SJCRH30 (cell line): ENCODE data around the gene C12orf75. TPM values are rescaled to one million over a fixed set of nuclear protein-coding genes. Genes with fewer than 3 reads are reported as not detected.

Experiments
- DNase-seq, 2 experiments: peaks; one replicate each; pipeline ENCODE4 v3.0.0-alpha.2; 2015 to 2020
- H3K27ac ChIP-seq: fragments of 250-450 bp; sonication (Bioruptor Pico); 2 replicates; pipeline ENCODE4 v1.5.1; 2020; ENCODE audit warnings: mild to moderate bottlenecking, moderate library complexity
- H3K27me3 ChIP-seq: fragments of 250-450 bp; sonication (Bioruptor Pico); 2 replicates; pipeline ENCODE4 v1.5.1; 2020; ENCODE audit warnings: mild to moderate bottlenecking, moderate library complexity
- H3K36me3 ChIP-seq: fragments of 250-450 bp; sonication (Bioruptor Pico); 2 replicates; pipeline ENCODE4 v1.5.1; 2020; ENCODE audit warnings: mild to moderate bottlenecking, moderate library complexity
- H3K4me1 ChIP-seq: fragments of 250-450 bp; sonication (Bioruptor Pico); 2 replicates; pipeline ENCODE4 v1.5.1; 2020; ENCODE audit warnings: mild to moderate bottlenecking, moderate library complexity
- H3K4me3 ChIP-seq: fragments of 250-450 bp; sonication (Bioruptor Pico); 2 replicates; pipeline ENCODE4 v1.5.1; 2020; ENCODE audit warnings: mild to moderate bottlenecking, moderate library complexity
- H3K9me3 ChIP-seq: fragments of 250-450 bp; sonication (Bioruptor Pico); replicated peaks from 2 replicates; pipeline ENCODE4 v1.5.1; 2020; ENCODE audit warnings: mild to moderate bottlenecking, moderate library complexity
- total RNA-seq: library from RNA; depleted of rRNA; stranded (reverse); fragments of >200 nt; shearing (Covaris generic); gene quantifications from 2 replicates; pipeline ENCODE4 v1.2.3, GENCODE V29; 2014

The C12orf75 gene
- total RNA-seq, 1 experiment from 2014 or later, result 36.2 TPM

DNA sequence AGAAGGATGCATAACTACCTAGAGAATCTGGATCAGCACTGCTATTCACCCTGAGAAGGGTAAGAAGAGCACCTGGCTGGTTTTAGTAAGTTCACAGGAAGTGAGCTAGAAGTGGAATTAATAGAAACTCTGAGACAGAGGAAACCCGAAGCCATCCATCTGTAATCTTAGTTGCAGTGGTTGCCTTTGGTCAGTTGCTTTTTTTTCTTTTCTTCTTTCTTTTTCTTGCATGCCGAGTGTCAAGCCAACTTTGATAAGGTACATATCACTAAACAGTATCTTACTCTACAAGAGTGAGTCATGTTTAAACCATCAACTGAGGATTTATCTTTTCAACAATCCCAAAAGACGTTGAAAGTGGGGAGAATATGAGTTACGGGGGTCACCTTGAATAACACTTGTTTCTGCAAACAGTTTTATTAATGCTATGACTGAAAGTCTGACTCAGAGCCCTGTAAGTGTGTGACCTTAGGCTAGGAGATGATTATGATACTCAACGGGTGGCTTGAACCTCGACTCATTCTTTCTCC is 26.7 kb downstream of the C12orf75 start:
- Histone ChIP-seq H3K27ac (no peak overlapping the region), H3K9me3 (no peaks in the 10 kb centered on the region), H3K27me3 (no peaks in the 10 kb centered on the region), H3K4me3 (no peak overlapping the region), H3K36me3 (no peaks in the 10 kb centered on the region), H3K4me1 (no peaks in the 10 kb centered on the region)
- DNase-seq, result no peak

DNA sequence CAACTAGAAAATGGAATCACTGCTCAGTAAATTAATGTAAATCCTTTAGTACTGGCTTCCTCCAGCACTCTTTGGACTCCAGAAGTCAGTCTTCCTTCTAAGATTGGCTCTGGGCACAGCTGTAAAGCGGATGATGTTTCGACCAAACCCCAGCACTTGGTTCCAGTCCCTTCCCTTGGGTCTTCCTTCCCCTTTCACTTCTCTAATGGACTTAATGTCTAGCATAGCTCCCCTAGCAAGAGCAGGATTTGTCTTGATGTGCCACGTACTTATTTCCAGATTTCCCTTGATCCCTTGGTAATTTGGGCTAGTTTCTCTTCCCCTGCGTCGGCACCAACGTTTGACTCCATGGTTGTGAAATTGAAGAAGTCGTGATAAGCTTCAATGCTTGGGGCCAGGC is 28.3 kb downstream of the C12orf75 start:
- DNase-seq, result no peak
- no peaks in the 10 kb centered on the region for H3K4me1 ChIP-seq

DNA sequence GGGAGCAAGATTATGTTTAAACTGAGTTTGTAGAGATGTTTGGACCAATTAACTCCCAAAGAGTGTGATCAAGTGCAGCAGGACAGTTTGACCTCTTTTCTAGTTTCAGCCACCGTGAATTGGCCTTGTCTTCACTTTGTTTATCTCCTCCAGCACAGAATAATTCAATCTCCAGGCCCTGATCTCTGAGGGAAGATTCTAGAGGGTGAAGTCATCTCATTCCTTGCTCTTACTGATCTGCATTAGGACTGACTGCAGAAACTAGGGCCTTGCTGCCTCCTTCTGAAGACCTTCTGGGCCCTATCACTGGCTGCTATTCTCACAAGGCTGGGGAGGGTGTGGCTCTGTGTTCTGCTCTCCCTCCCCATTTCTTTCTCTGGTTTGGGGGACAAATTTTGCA is 29.4 kb downstream of the C12orf75 start:
- no peak for DNase-seq
- Histone ChIP-seq H3K27me3 (no peaks in the 10 kb centered on the region), H3K4me1 (no peaks in the 10 kb centered on the region), H3K27ac (no peak overlapping the region), H3K9me3 (no peaks in the 10 kb centered on the region; the same call in 1 of the 2 replicates), H3K4me3 (no peak overlapping the region), H3K36me3 (no peaks in the 10 kb centered on the region)

More for the DNA sequence above, 28.3 kb downstream of the C12orf75 start:
- H3K27ac ChIP-seq, result no peak overlapping the region
- H3K27me3 ChIP-seq, result no peaks in the 10 kb centered on the region
- no peaks in the 10 kb centered on the region for H3K9me3 ChIP-seq
- no peak overlapping the region for H3K4me3 ChIP-seq
- no peaks in the 10 kb centered on the region for H3K36me3 ChIP-seq

DNA sequence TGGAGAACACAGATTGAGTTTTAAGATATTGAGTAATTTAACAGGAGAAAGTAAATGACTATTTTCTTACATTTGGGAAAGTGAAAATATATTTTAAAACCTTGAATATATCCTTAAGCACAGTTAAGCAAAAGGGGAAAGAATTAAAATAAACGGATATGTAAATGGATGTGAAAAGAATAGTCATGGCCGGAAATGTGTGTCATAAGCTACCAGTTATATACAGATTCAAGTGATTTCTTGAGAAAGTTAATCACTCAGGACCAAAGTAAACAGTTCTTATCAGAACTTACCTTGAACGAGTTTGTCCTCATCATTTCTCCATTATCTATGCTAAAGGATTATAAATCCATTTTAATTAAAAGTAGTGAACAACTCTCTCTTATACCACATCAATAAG is 33.4 kb downstream of the C12orf75 start:
- Histone ChIP-seq H3K27ac (no peak overlapping the region), H3K4me1 (no peaks in the 10 kb centered on the region), H3K36me3 (no peaks in the 10 kb centered on the region), H3K9me3 (no peaks in the 10 kb centered on the region; the same call in 1 of the 2 replicates), H3K27me3 (no peaks in the 10 kb centered on the region), H3K4me3 (no peak overlapping the region)
- DNase-seq, result no peak

DNA sequence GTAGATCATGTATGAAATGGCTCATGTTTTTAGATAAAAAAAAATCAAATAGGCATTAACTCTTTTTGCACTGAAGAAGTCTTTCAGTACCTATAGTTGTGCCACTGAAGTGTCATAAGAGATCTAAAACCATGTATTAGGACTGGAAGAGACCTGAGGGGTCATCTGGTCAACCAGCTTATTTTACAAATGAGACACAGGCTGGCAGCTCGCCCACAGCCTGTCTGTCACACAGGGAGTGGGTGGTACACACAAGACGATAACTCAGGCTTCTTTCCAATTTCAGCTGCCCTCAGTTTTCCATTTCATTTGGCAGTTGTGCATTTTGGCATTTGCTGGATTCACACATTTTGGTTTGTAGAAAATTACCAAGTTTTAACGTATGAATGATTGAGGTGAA is 34.7 kb downstream of the C12orf75 start:
- H3K36me3 ChIP-seq, result no peaks in the 10 kb centered on the region
- no peaks in the 10 kb centered on the region; the same call in 1 of the 2 replicates for H3K9me3 ChIP-seq

DNA sequence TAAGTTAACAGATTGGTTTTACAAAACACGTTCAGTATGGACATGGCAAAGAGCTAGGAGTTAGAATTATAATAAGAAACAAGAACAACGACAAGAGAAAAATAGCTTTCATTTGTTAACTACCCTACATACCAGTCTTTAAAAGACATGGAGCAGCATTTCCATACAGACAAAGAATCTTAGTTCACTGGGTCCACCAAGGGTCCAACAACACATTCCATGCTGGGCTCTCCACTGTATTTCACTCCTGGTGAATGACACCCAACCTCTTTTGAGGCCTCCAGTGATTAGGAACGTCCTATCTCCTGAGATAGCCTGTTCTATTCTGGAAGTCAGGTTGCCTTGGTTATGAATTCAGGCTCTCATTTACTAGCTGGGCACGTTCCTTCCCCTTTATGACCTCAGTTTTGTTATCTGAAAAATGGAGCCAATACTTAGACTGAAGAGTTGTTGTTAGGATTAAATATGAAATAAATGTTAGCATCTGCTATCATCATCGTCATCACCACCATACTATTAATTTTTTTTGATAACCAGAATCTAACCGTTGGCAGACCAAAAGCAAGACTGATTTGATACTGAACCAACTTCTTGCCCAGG is 37.7 kb downstream of the C12orf75 start:
- H3K27ac ChIP-seq, result no peak overlapping the region
- DNase-seq, result no peak
- no peaks in the 10 kb centered on the region for H3K4me1 ChIP-seq
- H3K36me3 ChIP-seq, result 0 out of 2 replicates have a peak, but pooled peaks cover 3% of the 10 kb centered on the region
- H3K9me3 ChIP-seq, result no peaks in the 10 kb centered on the region; the same call in 1 of the 2 replicates
- no peak overlapping the region for H3K4me3 ChIP-seq
- no peaks in the 10 kb centered on the region for H3K27me3 ChIP-seq

More for the DNA sequence above, 34.7 kb downstream of the C12orf75 start:
- no peak overlapping the region for H3K27ac ChIP-seq
- H3K27me3 ChIP-seq, result no peaks in the 10 kb centered on the region
- no peak for DNase-seq
- no peak overlapping the region for H3K4me3 ChIP-seq
- no peaks in the 10 kb centered on the region for H3K4me1 ChIP-seq

DNA sequence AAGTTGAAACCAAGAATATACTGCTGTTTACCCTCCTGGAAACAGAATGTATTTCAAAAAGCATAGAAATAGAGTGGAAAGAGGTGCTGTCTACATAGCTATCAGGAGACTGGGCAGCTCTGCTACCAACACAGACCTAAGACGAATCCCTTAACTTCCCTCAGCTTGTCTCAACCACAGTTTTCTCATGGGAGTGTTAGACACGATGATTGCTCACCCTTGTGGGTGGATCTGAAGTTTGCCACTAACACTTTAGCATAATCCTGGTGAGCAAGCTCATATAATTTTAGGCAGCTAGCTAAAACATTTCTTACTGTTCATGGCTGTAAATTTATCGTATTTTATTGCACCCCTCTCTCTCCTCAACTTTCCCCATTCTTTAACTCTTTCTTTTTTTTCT is 38.5 kb downstream of the C12orf75 start:
- Histone ChIP-seq H3K9me3 (no peaks in the 10 kb centered on the region; the same call in 1 of the 2 replicates), H3K4me3 (no peak overlapping the region)
- no peak for DNase-seq

DNA sequence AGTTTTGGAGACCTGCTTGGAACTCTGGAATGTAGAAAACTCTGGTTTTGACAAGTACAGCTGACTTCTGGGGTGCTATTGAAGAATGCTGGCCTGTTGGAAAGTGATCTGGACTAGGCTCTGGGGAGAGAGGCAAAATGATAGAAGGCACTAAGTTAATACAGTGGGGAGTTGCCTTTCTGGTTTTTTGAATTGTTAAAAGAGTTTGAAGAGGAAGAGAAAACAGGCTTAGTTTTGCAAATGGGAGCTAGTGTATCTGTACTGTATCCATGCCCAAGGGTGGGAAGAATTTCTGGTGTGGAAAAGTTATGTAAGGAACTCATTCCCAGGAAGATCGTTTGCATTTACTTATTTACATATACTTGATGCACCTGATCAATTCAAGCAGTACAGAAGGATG is 43.8 kb downstream of the C12orf75 start:
- Histone ChIP-seq H3K36me3 (0 out of 2 replicates have a peak, but pooled peaks cover 3% of the 10 kb centered on the region), H3K27me3 (no peaks in the 10 kb centered on the region), H3K9me3 (no peaks in the 10 kb centered on the region), H3K27ac (no peak overlapping the region), H3K4me3 (no peak overlapping the region), H3K4me1 (no peaks in the 10 kb centered on the region)
- DNase-seq, result no peak

More for the DNA sequence above, 38.5 kb downstream of the C12orf75 start:
- Histone ChIP-seq H3K27ac (no peak overlapping the region), H3K36me3 (0 out of 2 replicates have a peak, but pooled peaks cover 3% of the 10 kb centered on the region), H3K4me1 (no peaks in the 10 kb centered on the region), H3K27me3 (no peaks in the 10 kb centered on the region)

DNA sequence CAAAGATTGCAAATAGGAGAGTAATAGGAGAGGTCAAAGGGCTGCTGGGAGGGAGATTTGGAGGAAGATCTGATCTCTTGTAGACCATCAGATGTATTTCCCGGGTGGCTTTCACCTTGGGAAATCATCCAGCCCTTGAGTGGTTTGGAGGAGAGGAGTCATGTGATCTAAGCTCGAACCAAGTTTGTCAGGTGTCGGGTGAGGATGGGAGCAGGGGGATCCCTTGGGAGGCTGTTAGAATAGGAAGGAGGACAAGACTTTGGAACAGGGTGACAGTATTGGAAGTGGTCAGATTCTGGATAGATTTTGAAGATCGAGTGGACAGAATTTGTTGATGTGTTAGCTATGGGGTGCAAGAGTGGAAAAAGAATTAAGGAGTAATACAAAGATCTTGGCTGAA is 46.6 kb downstream of the C12orf75 start:
- Histone ChIP-seq H3K9me3 (no peaks in the 10 kb centered on the region), H3K4me1 (no peaks in the 10 kb centered on the region), H3K4me3 (no peak overlapping the region), H3K27ac (no peak overlapping the region), H3K27me3 (no peaks in the 10 kb centered on the region), H3K36me3 (no peaks in the 10 kb centered on the region)
- no peak for DNase-seq

DNA sequence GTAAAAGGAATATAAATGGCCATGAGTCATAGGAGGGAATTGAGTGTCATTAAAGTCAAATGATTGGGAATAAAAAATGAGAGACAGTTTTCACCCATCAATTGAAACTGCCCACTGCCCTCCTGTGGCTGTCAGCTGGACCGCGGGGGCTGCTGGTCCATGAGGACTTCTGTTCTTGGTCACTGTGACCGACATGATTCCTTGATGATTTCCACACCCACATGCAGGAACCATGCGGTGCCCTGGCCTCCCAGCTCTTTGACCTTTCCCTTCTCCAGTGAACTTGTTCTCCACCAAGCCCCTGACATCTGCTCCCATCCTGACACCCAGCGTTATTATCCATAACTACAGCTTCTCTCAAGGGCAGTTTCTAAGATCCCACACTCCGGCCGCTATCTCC is 48.4 kb downstream of the C12orf75 start:
- H3K27me3 ChIP-seq, result no peaks in the 10 kb centered on the region
- no peaks in the 10 kb centered on the region for H3K9me3 ChIP-seq
- H3K36me3 ChIP-seq, result no peaks in the 10 kb centered on the region
- no peaks in the 10 kb centered on the region; the same call in 1 of the 2 replicates for H3K4me1 ChIP-seq
- no peak for DNase-seq
- no peak overlapping the region for H3K27ac ChIP-seq
- H3K4me3 ChIP-seq, result no peak overlapping the region

DNA sequence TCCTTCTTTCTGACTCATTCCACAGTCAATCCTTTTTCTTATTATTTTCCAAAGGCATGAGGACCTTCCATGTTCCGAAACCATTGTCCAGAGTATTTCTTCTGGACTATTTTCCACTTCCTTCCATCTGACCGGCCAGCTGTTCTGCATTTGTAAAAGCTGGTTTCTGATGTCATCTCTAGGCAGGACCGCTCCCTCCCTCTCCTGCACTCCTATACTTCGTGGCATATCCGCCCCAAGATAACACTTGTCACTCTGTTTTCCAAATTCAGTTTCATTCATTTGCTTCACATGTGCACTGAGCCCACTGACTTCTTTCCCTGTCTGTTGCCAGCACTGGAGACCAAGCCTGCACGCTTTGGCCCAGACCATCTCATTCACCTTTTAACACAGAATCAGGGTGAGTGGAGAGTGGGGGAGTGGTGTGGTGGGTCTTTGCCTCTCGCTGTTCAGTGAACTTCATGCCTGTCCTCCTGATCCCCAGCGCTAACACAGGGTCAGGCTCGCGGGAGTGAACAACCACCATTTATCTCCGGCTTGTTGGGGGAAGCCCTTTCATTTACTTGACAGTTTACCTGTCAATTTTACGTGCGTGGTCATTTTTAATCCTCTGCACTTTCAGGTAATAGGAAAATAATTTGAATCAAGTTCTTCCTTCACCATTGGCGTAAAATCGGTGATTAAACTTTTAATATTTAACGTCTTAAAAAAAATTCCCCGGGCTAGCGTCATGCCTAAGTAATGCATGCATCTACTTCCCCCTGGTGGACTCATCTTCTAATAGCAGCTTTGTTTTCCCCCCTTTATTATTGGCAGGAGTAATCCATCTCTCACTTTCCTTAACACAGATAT is 52.5 kb downstream of the C12orf75 start:
- H3K36me3 ChIP-seq, result no peaks in the 10 kb centered on the region
- no peaks in the 10 kb centered on the region for H3K27me3 ChIP-seq
- peak overlapping the region; percentile 57 for H3K27ac ChIP-seq
- DNase-seq, result peak; percentile 42 to 77
- peak overlapping the region; percentile 51 for H3K4me3 ChIP-seq
- H3K9me3 ChIP-seq, result no peaks in the 10 kb centered on the region
- H3K4me1 ChIP-seq, result peaks cover 7% of the 10 kb centered on the region

DNA sequence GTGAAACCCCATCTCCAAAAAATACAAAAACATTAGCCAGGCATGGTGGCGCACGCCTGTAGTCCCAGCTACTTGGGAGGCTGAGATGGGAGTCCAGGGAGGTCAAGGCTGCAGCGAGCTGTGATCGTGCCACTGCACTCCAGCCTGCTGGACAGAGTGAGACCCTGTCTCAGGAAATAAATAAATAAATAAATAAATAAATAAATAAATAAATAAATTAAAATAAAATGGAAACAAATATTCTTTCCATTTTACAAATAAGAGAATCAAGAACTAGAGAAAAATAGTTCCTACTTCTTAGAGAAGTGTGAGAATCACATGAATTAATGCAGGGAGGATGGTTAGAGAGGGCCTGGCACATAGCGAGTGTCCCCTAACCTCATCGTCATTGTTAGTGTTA is 53.7 kb downstream of the C12orf75 start:
- H3K27ac ChIP-seq, result peak overlapping the region; percentile 68

DNA sequence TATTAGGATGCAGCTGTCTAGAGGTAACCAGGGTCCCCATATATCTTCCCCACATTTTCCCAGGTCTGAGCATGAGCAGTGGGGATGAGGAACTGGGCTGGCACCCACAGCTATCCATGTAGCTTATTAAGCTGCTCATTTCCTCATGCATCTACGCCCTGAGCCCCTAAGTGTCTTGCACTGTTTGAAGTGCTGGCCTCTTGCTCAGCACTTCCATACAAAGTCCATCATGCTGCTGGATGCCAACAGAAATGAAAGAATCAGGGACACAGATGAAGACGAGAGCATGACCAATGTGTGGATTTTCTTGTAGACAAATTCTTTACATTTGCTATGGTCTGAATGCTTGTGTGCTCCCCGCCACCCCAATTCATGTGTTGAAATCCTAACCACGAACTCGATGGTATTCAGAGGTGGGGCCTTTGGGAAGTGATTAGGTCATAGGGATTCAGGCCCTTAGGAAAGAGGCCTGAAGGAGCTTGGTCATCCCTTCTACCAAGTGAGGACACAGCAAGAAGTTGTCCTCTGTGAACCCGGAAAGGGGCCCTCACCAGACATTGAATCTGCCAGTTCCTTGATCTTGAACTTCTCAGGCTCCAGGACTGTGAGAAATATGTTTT is 54.5 kb downstream of the C12orf75 start:
- Histone ChIP-seq H3K9me3 (no peaks in the 10 kb centered on the region), H3K36me3 (no peaks in the 10 kb centered on the region), H3K4me1 (peaks cover 7% of the 10 kb centered on the region), H3K27me3 (no peaks in the 10 kb centered on the region), H3K4me3 (no peak overlapping the region), H3K27ac (peak overlapping the region; percentile 68)
- DNase-seq, result peak; percentile 24 to 31

More for the DNA sequence above, 53.7 kb downstream of the C12orf75 start:
- no peak for DNase-seq
- H3K27me3 ChIP-seq, result no peaks in the 10 kb centered on the region
- peaks cover 7% of the 10 kb centered on the region for H3K4me1 ChIP-seq
- H3K4me3 ChIP-seq, result no peak overlapping the region
- no peaks in the 10 kb centered on the region for H3K36me3 ChIP-seq
- H3K9me3 ChIP-seq, result no peaks in the 10 kb centered on the region

DNA sequence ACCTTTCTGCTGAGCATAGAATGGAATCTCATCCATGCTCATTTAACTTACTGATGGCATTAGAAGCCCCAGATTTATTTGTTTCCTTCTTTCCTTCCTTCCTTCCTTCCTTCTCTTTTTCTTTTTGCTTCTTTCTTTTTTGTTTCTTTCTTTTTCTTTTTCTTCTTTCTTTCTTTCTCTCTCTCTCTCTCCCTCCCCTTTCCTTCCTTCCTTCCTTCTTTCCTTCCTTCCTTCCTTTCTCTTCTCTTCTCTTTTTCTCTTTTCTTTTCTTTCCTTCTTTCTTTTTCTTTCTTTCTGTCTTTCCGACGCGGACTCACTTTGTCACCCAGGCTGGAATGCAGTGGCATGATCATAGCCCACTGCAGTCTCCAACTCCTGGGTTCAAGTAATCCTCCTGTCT is 55.9 kb downstream of the C12orf75 start:
- H3K4me1 ChIP-seq, result peaks cover 7% of the 10 kb centered on the region
- no peaks in the 10 kb centered on the region for H3K9me3 ChIP-seq
- H3K4me3 ChIP-seq, result no peak overlapping the region
- no peaks in the 10 kb centered on the region for H3K27me3 ChIP-seq
- DNase-seq, result no peak
- H3K27ac ChIP-seq, result no peak overlapping the region
- no peaks in the 10 kb centered on the region for H3K36me3 ChIP-seq

DNA sequence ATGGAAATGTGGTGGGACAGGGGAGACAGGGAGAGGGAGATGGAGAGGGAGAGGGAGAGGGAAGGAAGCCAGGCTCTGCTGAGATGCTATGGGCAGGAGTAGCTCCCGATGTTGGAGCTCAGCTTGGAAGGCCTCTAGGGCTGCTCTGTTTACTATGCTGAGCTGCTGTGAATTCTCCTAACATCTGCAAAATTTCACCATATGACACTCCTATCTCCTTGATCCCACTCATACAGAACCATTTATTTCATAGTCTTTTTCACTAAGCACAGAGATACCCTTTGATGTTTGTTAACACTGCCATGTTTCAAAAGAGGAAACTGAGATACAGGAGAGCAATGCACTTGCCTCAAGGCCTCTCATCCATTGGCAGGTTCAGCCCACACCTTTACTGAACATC is 60.7 kb downstream of the C12orf75 start:
- H3K27ac ChIP-seq, result no peak overlapping the region
- no peak for DNase-seq
- no peaks in the 10 kb centered on the region for H3K9me3 ChIP-seq
- no peak overlapping the region for H3K4me3 ChIP-seq
- no peaks in the 10 kb centered on the region for H3K27me3 ChIP-seq
- no peaks in the 10 kb centered on the region for H3K36me3 ChIP-seq
- H3K4me1 ChIP-seq, result peaks cover 4% of the 10 kb centered on the region
